ENCODE results near the gene BRD1. TPM values are rescaled to one million over a fixed set of nuclear protein-coding genes. Genes with fewer than 3 reads are reported as not detected.
"Not testable (repeated sequence)": the region's sequence is repeated elsewhere in the genome, so short reads cannot be mapped to it uniquely, and the experiment has no call there.

The BRD1 gene
- total and polyA plus RNA-seq, 9 of the 15 experiments (the other 6 are each of a cell fraction or from before 2014, with no cell fraction given) = 0.42 to 17.6 (median 5.5) TPM

DNA sequence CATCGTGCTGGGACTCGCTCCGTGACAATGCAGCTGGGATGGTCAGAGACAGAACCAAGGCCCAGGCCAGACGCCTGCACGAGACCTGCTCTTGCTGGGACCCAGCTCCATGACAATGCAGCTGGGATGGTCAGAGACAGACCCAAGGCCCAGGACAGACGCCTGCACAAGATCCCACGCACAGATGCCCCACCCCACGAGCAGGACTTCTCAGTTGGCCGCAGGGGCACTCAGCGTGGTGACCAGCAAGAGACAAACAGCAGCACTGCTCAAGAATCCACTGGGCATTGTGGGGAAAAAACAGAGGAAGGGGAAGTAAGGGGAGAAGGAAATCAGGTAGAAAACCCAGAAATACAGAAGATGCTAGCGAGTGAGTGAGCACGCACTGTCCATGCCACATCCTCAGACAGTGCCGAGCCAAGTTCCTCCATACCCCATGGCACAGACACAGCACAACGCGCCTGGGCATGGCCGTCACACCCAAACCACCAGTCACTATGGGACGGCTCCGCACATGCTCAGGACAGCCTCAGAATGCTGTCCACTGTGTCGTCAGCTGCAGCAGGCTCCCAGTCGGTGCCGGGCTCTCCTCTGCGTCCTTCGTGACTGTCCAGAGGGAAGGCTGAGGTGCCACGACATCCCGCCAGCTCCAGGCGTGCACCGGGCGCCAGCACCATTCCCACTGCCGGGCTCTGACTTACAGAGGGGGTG, 44.5 kb downstream of the BRD1 start:
- ChIA-PET CTCF (ENCODE audit: low intra/inter-chr PET ratio) (no interaction called here), POLR2A (interaction anchor here (0.5 kb wide), 1 partner anchor 248 kb away, joined by 4 read pairs; no protein-coding TSS in a partner anchor)
- H3K9me3 ChIP-seq (replicated peaks; ENCODE audit: control insufficient read depth, insufficient read depth, low read depth, low read length) = no peaks in the 10 kb centered on the region
- no peak overlapping the region for H3K4me3 ChIP-seq
- no peak overlapping the region for H3K9ac ChIP-seq (ENCODE audit: insufficient read depth in 1 of 2, low read depth in 2 of 2, low read length in 2 of 2)
- H3K4me1 ChIP-seq (replicated peaks in 1 of 2; ENCODE audit: control insufficient read depth in 2 of 2, insufficient read depth in 2 of 2, low read length in 2 of 2) = peaks cover 5 to 48% of the 10 kb centered on the region in 2 experiments; a peak in 4 of 5 replicates
- H3K27me3 ChIP-seq (ENCODE audit: control insufficient read depth in 2 of 2, insufficient read depth in 2 of 2, low read length in 2 of 2) = no peaks in the 10 kb centered on the region
- H2AFZ ChIP-seq (ENCODE audit: low read depth, low read length) = no peak overlapping the region
- TF ChIP-seq ZNF232 (CRISPR knock-in tag; IDR thresholded peaks at IDR 0.05) (no peak), ZNF551 (CRISPR knock-in tag; IDR thresholded peaks at IDR 0.05) (no peak), PHF21A (IDR thresholded peaks at IDR 0.05; ENCODE audit: borderline replicate concordance, low read depth) (no peak), CBFA2T3 (IDR thresholded peaks at IDR 0.05) (no peak), SMARCA5 (IDR thresholded peaks at IDR 0.05) (no peak), PHB (CRISPR knock-in tag; IDR thresholded peaks at IDR 0.05) (no peak), KDM4B (IDR thresholded peaks at IDR 0.05; ENCODE audit: borderline replicate concordance in 2 of 2, low read depth in 1 of 2) (no peak), BRCA1 (IDR thresholded peaks at IDR 0.05) (no peak), BRCA1 (CRISPR knock-in tag; IDR thresholded peaks at IDR 0.05) (no peak), ZSCAN29 (IDR thresholded peaks at IDR 0.05) (no peak)
- TF ChIP-seq, protein P1, sequence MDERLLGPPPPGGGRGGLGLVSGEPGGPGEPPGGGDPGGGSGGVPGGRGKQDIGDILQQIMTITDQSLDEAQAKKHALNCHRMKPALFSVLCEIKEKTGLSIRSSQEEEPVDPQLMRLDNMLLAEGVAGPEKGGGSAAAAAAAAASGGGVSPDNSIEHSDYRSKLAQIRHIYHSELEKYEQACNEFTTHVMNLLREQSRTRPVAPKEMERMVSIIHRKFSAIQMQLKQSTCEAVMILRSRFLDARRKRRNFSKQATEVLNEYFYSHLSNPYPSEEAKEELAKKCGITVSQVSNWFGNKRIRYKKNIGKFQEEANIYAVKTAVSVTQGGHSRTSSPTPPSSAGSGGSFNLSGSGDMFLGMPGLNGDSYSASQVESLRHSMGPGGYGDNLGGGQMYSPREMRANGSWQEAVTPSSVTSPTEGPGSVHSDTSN (CRISPR knock-in tag; IDR thresholded peaks at IDR 0.05; ENCODE audit: low read depth) = no peak
- TF ChIP-seq, protein P1 (tag; conservative IDR thresholded peaks at IDR 0.05; ENCODE audit: low read depth) = no peak
- peaks cover 52% of the 10 kb centered on the region; the same call in 2 of the 3 replicates for H3K36me3 ChIP-seq (ENCODE audit: control insufficient read depth, insufficient read depth, low read length)
- FAIRE-seq (no peak), ATAC-seq (no peak), DNase-seq (ENCODE audit: extremely low read depth in 1 of 4, low spot score in 3 of 4) (no peak)
- H3K9me1 ChIP-seq (ENCODE audit: control insufficient read depth, insufficient read depth, low read length) = no peaks in the 10 kb centered on the region
- intact Hi-C loops (cut with micrococcal nuclease) = no loop called here
- in situ Hi-C loops (cut with MboI) = no loop called here
- no TSS peak for BruUV-seq (replicated peaks)
- WGBS (ENCODE audit: insufficient coverage, low coverage, missing lambda C conversion rate) = 95% methylated on average over 13 of the region's 29 CpGs
- H3K27ac ChIP-seq (ENCODE audit: extremely low read depth, low read depth, low read length) = no peak overlapping the region
- H4K20me1 ChIP-seq (replicated peaks; ENCODE audit: control insufficient read depth, insufficient read depth, low read length) = peaks cover 14% of the 10 kb centered on the region
- no peak overlapping the region for H3K4me2 ChIP-seq (ENCODE audit: insufficient read depth, low read length)
- H3K79me2 ChIP-seq (ENCODE audit: control insufficient read depth, insufficient read depth, low read length) = peaks cover 21% of the 10 kb centered on the region

DNA sequence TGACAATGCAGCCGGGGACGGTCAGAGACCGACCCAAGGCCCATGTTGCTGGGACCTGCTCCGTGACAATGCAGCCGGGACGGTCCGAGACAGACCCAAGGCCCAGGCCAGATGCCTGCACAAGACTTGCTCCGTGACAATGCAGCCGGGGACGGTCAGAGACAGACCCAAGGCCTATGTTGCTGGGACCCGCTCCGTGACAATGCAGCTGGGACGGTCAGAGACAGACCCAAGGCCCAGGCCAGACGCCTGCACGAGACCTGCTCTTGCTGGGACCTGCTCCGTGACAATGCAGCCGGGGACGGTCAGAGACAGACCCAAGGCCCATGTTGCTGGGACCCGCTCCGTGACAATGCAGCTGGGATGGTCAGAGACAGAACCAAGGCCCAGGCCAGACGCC, 45.8 kb downstream of the BRD1 start:
- H3K4me3 ChIP-seq; H3K9me1 ChIP-seq (ENCODE audit: control insufficient read depth, insufficient read depth, low read length); CTCF ChIA-PET (ENCODE audit: low intra/inter-chr PET ratio); intact Hi-C loops (cut with micrococcal nuclease); ATAC-seq; POLR2A ChIA-PET; in situ Hi-C loops (cut with MboI); H3K27me3 ChIP-seq (ENCODE audit: control insufficient read depth in 2 of 2, insufficient read depth in 2 of 2, low read length in 2 of 2); H2AFZ ChIP-seq (ENCODE audit: low read depth, low read length); FAIRE-seq; H3K27ac ChIP-seq (ENCODE audit: extremely low read depth, low read depth, low read length); H3K4me2 ChIP-seq (ENCODE audit: insufficient read depth, low read length); DNase-seq (ENCODE audit: extremely low read depth in 1 of 4, low spot score in 3 of 4); H3K9me3 ChIP-seq (replicated peaks; ENCODE audit: control insufficient read depth, insufficient read depth, low read depth, low read length); H3K9ac ChIP-seq (ENCODE audit: insufficient read depth in 1 of 2, low read depth in 2 of 2, low read length in 2 of 2); BruUV-seq (replicated peaks): not testable (repeated sequence)
- Histone ChIP-seq H4K20me1 (replicated peaks; ENCODE audit: control insufficient read depth, insufficient read depth, low read length) (peaks cover 14% of the 10 kb centered on the region), H3K79me2 (ENCODE audit: control insufficient read depth, insufficient read depth, low read length) (peaks cover 21% of the 10 kb centered on the region), H3K36me3 (ENCODE audit: control insufficient read depth, insufficient read depth, low read length) (peaks cover 51% of the 10 kb centered on the region; the same call in 2 of the 3 replicates), H3K4me1 (replicated peaks in 1 of 2; ENCODE audit: control insufficient read depth in 2 of 2, insufficient read depth in 2 of 2, low read length in 2 of 2) (peaks cover 5 to 41% of the 10 kb centered on the region in 2 experiments; a peak in 4 of 5 replicates)
- WGBS (ENCODE audit: insufficient coverage, low coverage, missing lambda C conversion rate) = 97% methylated on average over 13 of the region's 21 CpGs

Data from K562 (cell line).